Activated T-cell treated with anti-CD3 and anti-CD28 coated beads for 1 hour (primary cell): ENCODE results near the gene TMEM245.
"Not testable (repeated sequence)": the region's sequence is repeated elsewhere in the genome, so short reads cannot be mapped to it uniquely, and the experiment has no call there.

Experiments used
- DNase-seq: peaks from one replicate; pipeline ENCODE4 v3.0.0-alpha.2; 2020; ENCODE audit warnings: low read depth

The TMEM245 gene

DNA sequence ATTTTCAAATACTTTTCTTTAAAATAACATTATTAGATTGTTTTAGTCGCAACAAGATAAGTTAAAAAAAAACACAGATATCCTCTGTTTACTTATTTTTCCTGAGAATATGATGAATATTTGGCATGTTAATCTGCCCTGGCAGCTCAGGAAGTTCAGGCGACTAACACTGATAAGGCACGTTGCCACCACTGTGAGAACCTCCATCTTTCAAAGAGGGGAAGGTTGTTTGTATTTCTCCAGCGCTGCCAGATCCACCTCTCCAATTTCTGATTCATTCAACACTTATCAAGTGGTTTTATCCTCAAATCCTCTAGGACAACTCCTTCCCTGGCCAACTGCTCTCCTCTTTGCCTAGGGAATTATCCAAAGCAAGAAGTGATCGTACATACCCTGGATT, 128.3 kb downstream of the TMEM245 start:
- DNase-seq = no peak

DNA sequence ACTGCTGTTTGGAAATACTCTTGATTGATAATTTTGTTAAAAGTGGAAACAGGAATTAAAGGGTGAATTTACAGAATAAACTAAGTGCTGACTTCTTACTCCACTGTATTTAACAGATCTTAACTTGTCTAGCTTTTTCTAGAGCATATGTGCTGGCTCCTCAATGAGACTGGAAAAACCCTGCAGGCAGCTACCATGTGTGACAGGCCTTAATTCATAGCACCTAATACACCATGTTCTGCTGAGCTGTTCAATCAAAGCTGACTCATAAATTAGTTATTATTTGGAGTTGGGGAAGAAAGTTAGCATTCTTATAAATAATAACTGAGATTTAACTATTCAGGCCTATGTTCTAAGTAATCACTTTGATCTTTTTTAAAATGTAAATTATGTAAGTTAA, 135.9 kb downstream of the TMEM245 start:
- DNase-seq = no peak

DNA sequence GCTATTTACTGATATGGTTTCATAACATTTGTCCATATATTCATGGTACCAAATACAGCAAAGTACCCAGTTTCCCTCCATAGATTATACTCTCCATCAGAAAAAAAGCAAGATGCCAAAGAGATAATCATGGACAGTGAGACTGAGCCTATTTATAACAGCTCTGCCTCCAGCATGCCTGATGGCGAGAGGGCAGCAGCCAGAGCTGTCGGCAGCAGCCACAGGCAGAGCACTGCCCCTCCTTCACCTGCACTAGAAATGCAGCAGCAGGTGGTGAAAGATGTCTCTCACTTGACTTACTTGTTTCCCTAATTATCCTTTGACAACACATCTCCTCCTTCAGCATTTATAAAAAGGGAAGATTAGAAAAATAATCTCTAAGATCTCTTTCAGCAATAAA, 138.9 kb downstream of the TMEM245 start:
- no peak for DNase-seq

DNA sequence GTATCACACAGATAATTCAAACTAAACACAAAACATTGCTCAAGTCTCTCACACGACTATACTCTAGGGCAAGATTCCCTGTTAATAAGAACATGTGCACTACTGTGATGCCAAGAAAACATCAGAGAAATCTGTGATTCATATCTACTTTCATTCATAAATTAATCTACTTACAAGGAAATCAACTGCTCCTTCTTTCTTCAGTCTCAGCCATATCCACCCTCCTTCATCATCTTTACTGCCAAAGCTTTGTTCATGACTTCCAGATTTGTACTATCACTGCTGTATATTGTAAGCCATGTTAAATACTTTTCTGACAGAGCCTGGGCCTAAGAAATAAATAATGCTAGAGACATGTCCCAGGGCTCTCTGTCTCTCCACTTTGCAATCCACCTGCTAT, 141.5 kb downstream of the TMEM245 start:
- DNase-seq = no peak

DNA sequence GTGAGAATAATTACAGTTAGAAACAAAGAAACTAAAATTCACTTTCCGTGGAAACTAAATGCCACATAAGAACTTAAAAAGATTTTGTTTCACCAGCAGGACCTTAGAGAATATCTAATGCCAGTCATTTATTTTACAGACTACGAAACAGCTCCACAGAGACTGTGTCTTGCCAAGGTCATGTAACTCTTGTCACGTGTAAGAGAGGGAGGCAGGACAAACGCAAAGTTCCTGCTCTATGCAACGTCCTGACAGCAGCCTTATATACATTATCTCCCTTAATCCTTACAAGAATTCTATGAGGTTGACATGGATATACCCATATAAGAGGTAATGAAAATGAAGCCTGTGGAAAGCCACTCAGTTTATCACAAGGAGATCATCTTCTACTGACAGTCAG, 145.9 kb downstream of the TMEM245 start:
- DNase-seq = no peak

DNA sequence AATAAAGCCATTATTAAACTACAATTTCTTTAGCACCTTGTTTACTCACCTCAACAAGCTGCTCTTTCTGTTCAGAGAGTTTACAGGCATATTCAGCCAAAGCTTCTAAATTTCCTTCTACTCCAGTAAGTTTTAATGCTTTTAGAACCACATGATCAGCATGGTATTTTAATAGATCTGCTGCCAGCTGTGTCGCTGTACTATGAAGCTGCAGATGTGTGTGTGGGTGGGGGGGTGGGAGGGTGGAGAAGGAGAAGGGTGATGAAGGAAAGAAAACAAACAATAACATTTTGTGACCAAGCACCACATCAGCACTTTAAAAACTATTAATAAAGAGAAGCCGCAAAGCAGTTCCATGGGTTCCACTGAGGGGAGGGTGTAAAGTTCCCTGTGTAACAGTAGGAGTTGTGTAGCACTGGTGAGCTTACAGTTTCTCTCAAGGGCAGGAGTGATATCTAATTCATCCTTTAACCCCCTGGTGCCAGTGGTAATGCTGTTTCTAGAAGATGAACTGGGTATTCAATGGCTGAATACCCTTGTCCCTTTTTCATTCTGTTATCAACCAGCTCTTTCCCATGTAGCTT, 147.0 kb downstream of the TMEM245 start:
- DNase-seq = no peak

- no peak for DNase-seq
Measured at GRCh38 chr9:108972186-108972585, 147.6 kb downstream of the TMEM245 start.

GRCh38 chr9:108971392-108971791, 148.4 kb downstream of the TMEM245 start:
- not testable (repeated sequence) for DNase-seq

DNA sequence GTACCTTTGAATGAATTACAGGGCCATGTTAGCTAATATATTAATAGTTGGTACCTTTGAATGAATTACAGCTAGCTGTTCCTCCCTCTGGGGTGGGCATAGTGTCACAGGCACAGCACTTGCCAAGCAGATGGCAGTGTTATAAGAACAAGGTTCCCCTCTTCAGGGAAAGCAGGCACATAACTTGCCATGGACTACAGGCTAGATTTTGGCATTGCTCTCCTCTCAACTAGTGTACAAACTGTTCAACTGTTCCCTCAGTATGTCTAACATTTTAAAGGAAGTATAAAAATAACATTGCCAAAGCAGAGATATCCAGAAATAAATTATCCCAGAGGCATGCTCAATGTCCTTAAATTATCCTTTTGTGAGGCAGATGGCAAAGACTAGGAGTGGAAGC, 151.8 kb downstream of the TMEM245 start:
- DNase-seq = no peak
